ENCODE measurements around the gene GPR162.

DNA sequence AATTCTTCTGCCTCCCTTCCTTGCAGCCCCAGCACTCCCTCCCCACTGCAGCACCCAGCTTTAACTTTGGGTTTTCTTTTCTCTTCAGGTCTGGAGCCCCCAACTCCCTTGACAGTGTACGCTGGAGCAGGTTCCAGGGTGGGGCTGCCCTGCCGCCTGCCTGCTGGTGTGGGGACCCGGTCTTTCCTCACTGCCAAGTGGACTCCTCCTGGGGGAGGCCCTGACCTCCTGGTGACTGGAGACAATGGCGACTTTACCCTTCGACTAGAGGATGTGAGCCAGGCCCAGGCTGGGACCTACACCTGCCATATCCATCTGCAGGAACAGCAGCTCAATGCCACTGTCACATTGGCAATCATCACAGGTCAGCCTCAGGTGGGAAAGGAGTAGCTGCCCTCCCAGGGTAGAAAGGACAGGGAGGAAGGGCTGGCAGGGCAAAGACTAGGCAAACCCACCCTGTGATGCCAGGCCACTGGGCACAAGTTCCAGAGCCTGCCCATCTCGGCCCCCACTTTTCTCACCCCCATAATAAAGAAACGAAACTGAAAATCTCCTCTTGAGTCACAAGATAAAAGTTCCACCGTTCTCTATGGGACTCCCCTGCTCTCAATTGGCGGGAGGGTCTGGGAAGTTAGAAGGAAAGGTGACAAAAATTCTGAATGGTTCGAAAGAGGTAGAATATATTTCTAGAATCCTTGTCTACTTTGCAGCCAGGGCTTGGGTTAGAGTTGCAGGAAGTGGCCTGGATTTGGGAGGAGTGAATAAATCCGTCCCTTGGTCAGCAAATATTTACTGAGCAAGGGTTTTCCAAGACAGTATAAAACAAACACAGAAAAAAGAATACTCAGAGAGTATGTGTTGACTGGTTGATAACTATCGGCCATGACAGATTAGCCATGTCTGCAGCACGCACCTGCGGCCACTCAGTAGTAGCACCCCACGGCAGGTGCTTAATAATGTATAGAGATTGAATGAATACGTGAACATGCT, 46.1 kb upstream of the GPR162 start:
- TF ChIP-seq CTCF (IDR thresholded peaks at IDR 0.05) (no peak), POLR2A (IDR thresholded peaks at IDR 0.05) (no peak)
